H9 (cell line): ENCODE data around the gene CCDC187. TPM values are rescaled to one million over a fixed set of nuclear protein-coding genes. Genes with fewer than 3 reads are reported as not detected.

Experiments
- DNase-seq: peaks from one replicate; pipeline ENCODE4 v3.0.0-alpha.2; 2017
- H2AFZ ChIP-seq: one replicate; pipeline ENCODE4 v1.6.1; 2013; ENCODE audit warnings: mild to moderate bottlenecking, low read length, control low read depth, moderate library complexity
- H2AK5ac ChIP-seq: 2 replicates; pipeline ENCODE4 v1.6.1; 2013; ENCODE audit warnings: low read length, control low read depth, mixed read lengths; ENCODE audit not compliant: insufficient read length
- H2BK120ac ChIP-seq: one replicate; pipeline ENCODE4 v1.6.1; 2013; ENCODE audit warnings: low read depth, mild to moderate bottlenecking, low read length, control low read depth, inconsistent platforms; ENCODE audit not compliant: poor library complexity, severe bottlenecking
- H2BK12ac ChIP-seq: 2 replicates; pipeline ENCODE4 v1.6.1; 2013; ENCODE audit warnings: low read length, control low read depth, mixed read lengths, low read depth; ENCODE audit not compliant: insufficient read length
- H2BK15ac ChIP-seq: 2 replicates; pipeline ENCODE4 v1.6.1; 2013; ENCODE audit warnings: low read depth, low read length, control low read depth
- H2BK20ac ChIP-seq: one replicate; pipeline ENCODE4 v1.6.1; 2013; ENCODE audit warnings: low read depth, mild to moderate bottlenecking, low read length, control low read depth, inconsistent platforms; ENCODE audit not compliant: poor library complexity, severe bottlenecking
- H2BK5ac ChIP-seq: 2 replicates; pipeline ENCODE4 v1.6.1; 2013; ENCODE audit warnings: low read length, control low read depth, mixed read lengths; ENCODE audit not compliant: insufficient read length
- H3K14ac ChIP-seq: 2 replicates; pipeline ENCODE4 v1.6.1; 2013; ENCODE audit warnings: low read length, control low read depth; ENCODE audit not compliant: insufficient read depth
- H3K18ac ChIP-seq: 2 replicates; pipeline ENCODE4 v1.6.1; 2013; ENCODE audit warnings: low read depth, mild to moderate bottlenecking, mixed read lengths, low read length, control low read depth; ENCODE audit not compliant: insufficient read length
- H3K23ac ChIP-seq: 2 replicates; pipeline ENCODE4 v1.6.1; 2013; ENCODE audit warnings: low read length, control low read depth, mixed read lengths, low read depth; ENCODE audit not compliant: insufficient read length
- H3K23me2 ChIP-seq: 2 replicates; pipeline ENCODE4 v1.6.1; 2013; ENCODE audit warnings: low read depth, mild to moderate bottlenecking, mixed read lengths, low read length, control low read depth; ENCODE audit not compliant: insufficient read length, poor library complexity, severe bottlenecking
- H3K27ac ChIP-seq: 2 replicates; pipeline ENCODE4 v1.5.1; 2013; ENCODE audit warnings: low read length, control low read depth, mixed read lengths, low read depth; ENCODE audit not compliant: insufficient read length
- H3K27me3 ChIP-seq: 2 replicates; pipeline ENCODE4 v1.6.1; 2013; ENCODE audit warnings: low read length, control low read depth, inconsistent platforms; ENCODE audit not compliant: insufficient read depth
- H3K4ac ChIP-seq: 2 replicates; pipeline ENCODE4 v1.6.1; 2013; ENCODE audit warnings: low read depth, mild to moderate bottlenecking, control low read depth, inconsistent platforms, low read length, moderate library complexity
- H3K4me1 ChIP-seq: 2 replicates; pipeline ENCODE4 v1.6.1; 2013; ENCODE audit warnings: low read length, control low read depth, inconsistent platforms; ENCODE audit not compliant: insufficient read depth
- H3K4me2 ChIP-seq: 2 replicates; pipeline ENCODE4 v1.6.1; 2013; ENCODE audit warnings: low read length, control low read depth, mixed read lengths; ENCODE audit not compliant: insufficient read length, insufficient read depth
- H3K56ac ChIP-seq: 2 replicates; pipeline ENCODE4 v1.6.1; 2013; ENCODE audit warnings: low read depth, mild to moderate bottlenecking, mixed read lengths, low read length, control low read depth; ENCODE audit not compliant: insufficient read length
- H3K79me1 ChIP-seq: 2 replicates; pipeline ENCODE4 v1.6.1; 2013; ENCODE audit warnings: low read depth, mild to moderate bottlenecking, moderate library complexity, low read length, control low read depth, inconsistent platforms; ENCODE audit not compliant: insufficient read depth, poor library complexity, severe bottlenecking
- H3K79me2 ChIP-seq: 2 replicates; pipeline ENCODE4 v1.6.1; 2013; ENCODE audit warnings: low read length, control low read depth, inconsistent platforms; ENCODE audit not compliant: insufficient read depth
- H3K9ac ChIP-seq: 2 replicates; pipeline ENCODE4 v1.6.1; 2013; ENCODE audit warnings: low read length, control low read depth, mixed read lengths; ENCODE audit not compliant: insufficient read length; ENCODE audit errors: extremely low read depth
- H3K9me3 ChIP-seq: one replicate; pipeline ENCODE4 v1.6.1; 2013; ENCODE audit warnings: low read depth, low read length, inconsistent platforms; ENCODE audit not compliant: control insufficient read depth
- H3T11ph ChIP-seq: one replicate; pipeline ENCODE4 v1.6.1; 2013; ENCODE audit warnings: mild to moderate bottlenecking, low read length, control low read depth, inconsistent platforms
- H4K20me1 ChIP-seq: one replicate; pipeline ENCODE4 v1.6.1; 2013; ENCODE audit not compliant: control insufficient read depth, insufficient read length, insufficient read depth
- H4K5ac ChIP-seq: 2 replicates; pipeline ENCODE4 v1.6.1; 2013; ENCODE audit warnings: low read depth, mild to moderate bottlenecking, mixed read lengths, low read length, control low read depth; ENCODE audit not compliant: insufficient read length
- H4K8ac ChIP-seq: replicated peaks from 2 replicates; pipeline ENCODE4 v1.6.1; 2013; ENCODE audit warnings: low read length, control low read depth, mixed read lengths, low read depth; ENCODE audit not compliant: insufficient read length
- H4K91ac ChIP-seq: 2 replicates; pipeline ENCODE4 v1.6.1; 2013; ENCODE audit warnings: low read depth, mild to moderate bottlenecking, moderate library complexity, mixed read lengths, low read length, control low read depth; ENCODE audit not compliant: insufficient read length
- H3K27ac Mint-ChIP-seq, 3 experiments: 2 replicates in 2 of 3; 3 replicates in 1 of 3; pipeline ENCODE4 v1.8.0; 2020 to 2021; ENCODE audit warnings: mixed read lengths in 3 of 3, mild to moderate bottlenecking in 1 of 3, moderate library complexity in 1 of 3
- H3K27me3 Mint-ChIP-seq: 2 replicates; pipeline ENCODE4 v1.8.0; 2021; ENCODE audit warnings: low read depth, mild to moderate bottlenecking, moderate library complexity, mixed read lengths
- H3K36me3 Mint-ChIP-seq, 3 experiments: 2 replicates in 2 of 3; 3 replicates in 1 of 3; pipeline ENCODE4 v1.8.0; 2020 to 2021; ENCODE audit warnings: low read depth in 3 of 3, mixed read lengths in 3 of 3; ENCODE audit not compliant: insufficient read depth in 1 of 3
- H3K4me1 Mint-ChIP-seq, 2 experiments: 2 replicates each; pipeline ENCODE4 v1.8.0; 2020; ENCODE audit warnings: mixed read lengths in 2 of 2
- H3K4me3 Mint-ChIP-seq, 2 experiments: 2 replicates in 1 of 2; 3 replicates in 1 of 2; pipeline ENCODE4 v1.8.0; 2020 to 2021; ENCODE audit warnings: mild to moderate bottlenecking in 2 of 2, mixed read lengths in 2 of 2, moderate library complexity in 1 of 2
- H3K9me3 Mint-ChIP-seq, 2 experiments: 2 replicates in 1 of 2; 3 replicates in 1 of 2; pipeline ENCODE4 v1.8.0; 2020; ENCODE audit warnings: mild to moderate bottlenecking in 2 of 2, mixed read lengths in 2 of 2, moderate library complexity in 1 of 2
- CTCF ChIP-seq: fragments of 200-600 bp; sonication (generic); conservative IDR thresholded peaks from 3 replicates; pipeline ENCODE4 v1.8.0; 2021; ENCODE audit warnings: antibody characterized with exemption, mild to moderate bottlenecking
- WGBS: extraction: QIAGEN DNeasy Blood & Tissue Kit; methylation state at CpG from one replicate; pipeline ENCODE4 v1.1.7; 2013; ENCODE audit warnings: missing lambda C conversion rate, low lambda C conversion rate, mixed read lengths; ENCODE audit not compliant: insufficient read length; ENCODE audit errors: extremely low coverage; 5-methylcytosine and 5-hydroxymethylcytosine counted together
- total RNA-seq: library from RNA; stranded (reverse); gene quantifications from 2 replicates; pipeline ENCODE4 v1.2.1, GENCODE V29; 2021

CCDC187 gene
- total RNA-seq, 1 experiment from 2014 or later, result 0.07 TPM

GRCh38 chr9:136222906-136223285, 81.0 kb downstream of the CCDC187 start:
- H3K79me2 ChIP-seq, result no peaks in the 10 kb centered on the region
- TF ChIP-seq CTCF, result no peak

More at GRCh38 chr9:136222906-136223285, 81.0 kb downstream of the CCDC187 start:
- Histone ChIP-seq H4K20me1 (no peaks in the 10 kb centered on the region), H4K91ac (no peak overlapping the region), H2BK5ac (no peak overlapping the region), H3K27ac (no peak overlapping the region), H3K23ac (no peak overlapping the region), H2BK120ac (no peak overlapping the region), H3K18ac (no peak overlapping the region), H3K9ac (no peak overlapping the region), H3K4me1 (no peaks in the 10 kb centered on the region), H3K23me2 (no peaks in the 10 kb centered on the region), H4K5ac (no peak overlapping the region), H2BK15ac (no peak overlapping the region), H3K9me3 (no peaks in the 10 kb centered on the region), H3K56ac (no peak overlapping the region), H3K4ac (no peak overlapping the region), H2AK5ac (no peak overlapping the region), H2AFZ (no peak overlapping the region), H3K4me2 (no peak overlapping the region), H2BK20ac (no peak overlapping the region), H3K79me1 (no peaks in the 10 kb centered on the region), H2BK12ac (no peak overlapping the region), H3T11ph (no peak overlapping the region), H3K14ac (no peak overlapping the region), H3K27me3 (no peaks in the 10 kb centered on the region), H4K8ac (no peak overlapping the region)
- H3K4me3 Mint-ChIP-seq, result no peak overlapping the region
- no peaks in the 10 kb centered on the region for H3K9me3 Mint-ChIP-seq
- H3K4me1 Mint-ChIP-seq, result peaks cover 0 to 5% of the 10 kb centered on the region in 2 experiments; a peak in 2 of 4 replicates
- no peak for DNase-seq
- WGBS, result no CpG with 5 or more reads among the region's 13 CpGs
- no peaks in the 10 kb centered on the region for H3K27me3 Mint-ChIP-seq
- H3K27ac Mint-ChIP-seq, result no peak overlapping the region
- peaks cover 16 to 45% (median 19%) of the 10 kb centered on the region in 3 experiments for H3K36me3 Mint-ChIP-seq
